ENCODE data around the gene ASPG. TPM values are rescaled to one million over a fixed set of nuclear protein-coding genes. Genes with fewer than 3 reads are reported as not detected.
A peak's percentile ranks its signal among the peaks of the same experiment; 100 is the strongest.

ASPG gene
- total RNA-seq, 1 donor from 2014 or later = 1.2 TPM

GRCh38 chr14:104140213-104140462 is 54.6 kb downstream of the ASPG start:
- H3K9me3 Mint-ChIP-seq = no peaks in the 10 kb centered on the region
- H3K4me1 ChIP-seq = peaks cover 40% of the 10 kb centered on the region
- peak overlapping the region; percentile 92 for H3K4me2 ChIP-seq

GRCh38 chr14:104140463-104141331 is 55.2 kb downstream of the ASPG start:
- no peaks in the 10 kb centered on the region for H3K36me3 Mint-ChIP-seq
- Histone ChIP-seq H3K4me2 (peak overlapping the region; percentile 92), H3K9me3 (ENCODE audit: low read depth) (no peaks in the 10 kb centered on the region), H3K9ac (no peak overlapping the region), H3K4me1 (peaks cover 35% of the 10 kb centered on the region), H3K27ac (no peak overlapping the region), H3K4me3 (peak overlapping the region; percentile 59), H2AFZ (replicated peaks) (no peak overlapping the region), H3F3A (ENCODE audit: low read depth) (peaks cover 6% of the 10 kb centered on the region), H4K20me1 (ENCODE audit: low read depth) (peaks cover 78% of the 10 kb centered on the region), H3K36me3 (no peaks in the 10 kb centered on the region), H3K79me2 (ENCODE audit: low read depth) (peaks cover 68% of the 10 kb centered on the region), H3K27me3 (peaks cover 23% of the 10 kb centered on the region)
- peaks cover 14% of the 10 kb centered on the region for H3K27me3 Mint-ChIP-seq (ENCODE audit: insufficient read depth, low read depth)
- TF ChIP-seq CTCF (IDR thresholded peaks at IDR 0.05) (no peak), EZH2 (IDR thresholded peaks at IDR 0.05) (no peak), EZH2phosphoT487 (IDR thresholded peaks at IDR 0.05) (no peak)
- DNase-seq (ENCODE audit: low spot score) = no peak
- peaks cover 12% of the 10 kb centered on the region for H3K4me1 Mint-ChIP-seq
- no peaks in the 10 kb centered on the region for H3K9me3 Mint-ChIP-seq
- no peak overlapping the region for H3K27ac Mint-ChIP-seq
- H3K4me3 Mint-ChIP-seq = peak overlapping the region; percentile 77

More at GRCh38 chr14:104140213-104140462, 54.6 kb downstream of the ASPG start:
- TF ChIP-seq EZH2 (IDR thresholded peaks at IDR 0.05) = no peak
- no peaks in the 10 kb centered on the region for H3K36me3 ChIP-seq
- H3K27me3 ChIP-seq = peaks cover 29% of the 10 kb centered on the region
- peak overlapping the region; percentile 77 for H3K4me3 Mint-ChIP-seq
- H3K36me3 Mint-ChIP-seq = no peaks in the 10 kb centered on the region
- H3K4me1 Mint-ChIP-seq = peaks cover 13% of the 10 kb centered on the region
- peaks cover 20% of the 10 kb centered on the region for H3K27me3 Mint-ChIP-seq (ENCODE audit: insufficient read depth, low read depth)
- H3K27ac ChIP-seq = no peak overlapping the region
- no peak overlapping the region for H2AFZ ChIP-seq (replicated peaks)
- peak overlapping the region; percentile 59 for H3K4me3 ChIP-seq
- H3K9me3 ChIP-seq (ENCODE audit: low read depth) = no peaks in the 10 kb centered on the region
- DNase-seq (ENCODE audit: low spot score) = no peak
- peaks cover 6% of the 10 kb centered on the region for H3F3A ChIP-seq (ENCODE audit: low read depth)
- no peak overlapping the region for H3K9ac ChIP-seq
- no peak overlapping the region for H3K27ac Mint-ChIP-seq
- H4K20me1 ChIP-seq (ENCODE audit: low read depth) = peaks cover 78% of the 10 kb centered on the region
- peaks cover 62% of the 10 kb centered on the region for H3K79me2 ChIP-seq (ENCODE audit: low read depth)

- H3K27me3 Mint-ChIP-seq (ENCODE audit: insufficient read depth, low read depth) = peaks cover 12% of the 10 kb centered on the region
- H3K36me3 Mint-ChIP-seq = no peaks in the 10 kb centered on the region
- Histone ChIP-seq H3K27me3 (peaks cover 14% of the 10 kb centered on the region), H3F3A (ENCODE audit: low read depth) (peaks cover 6% of the 10 kb centered on the region), H3K4me1 (peaks cover 28% of the 10 kb centered on the region), H4K20me1 (ENCODE audit: low read depth) (peaks cover 77% of the 10 kb centered on the region), H3K79me2 (ENCODE audit: low read depth) (peaks cover 77% of the 10 kb centered on the region), H3K9ac (no peak overlapping the region), H3K27ac (no peak overlapping the region), H3K4me3 (no peak overlapping the region), H3K4me2 (no peak overlapping the region), H3K9me3 (ENCODE audit: low read depth) (no peaks in the 10 kb centered on the region), H2AFZ (replicated peaks) (no peak overlapping the region), H3K36me3 (no peaks in the 10 kb centered on the region)
- H3K27ac Mint-ChIP-seq = no peak overlapping the region
- TF ChIP-seq EZH2phosphoT487 (IDR thresholded peaks at IDR 0.05) = no peak
- no peak for TF ChIP-seq CTCF (IDR thresholded peaks at IDR 0.05)
- no peak for TF ChIP-seq EZH2 (IDR thresholded peaks at IDR 0.05)
- no peak for DNase-seq (ENCODE audit: low spot score)
- H3K4me3 Mint-ChIP-seq = no peak overlapping the region
- peaks cover 15% of the 10 kb centered on the region for H3K4me1 Mint-ChIP-seq
- no peaks in the 10 kb centered on the region for H3K9me3 Mint-ChIP-seq
These were observed 56.2 kb downstream of the ASPG start for GRCh38 chr14:104141621-104142091.

Measured in neural progenitor cell (in vitro differentiated cells).